ENCODE data around the gene VPS13C.

DNA sequence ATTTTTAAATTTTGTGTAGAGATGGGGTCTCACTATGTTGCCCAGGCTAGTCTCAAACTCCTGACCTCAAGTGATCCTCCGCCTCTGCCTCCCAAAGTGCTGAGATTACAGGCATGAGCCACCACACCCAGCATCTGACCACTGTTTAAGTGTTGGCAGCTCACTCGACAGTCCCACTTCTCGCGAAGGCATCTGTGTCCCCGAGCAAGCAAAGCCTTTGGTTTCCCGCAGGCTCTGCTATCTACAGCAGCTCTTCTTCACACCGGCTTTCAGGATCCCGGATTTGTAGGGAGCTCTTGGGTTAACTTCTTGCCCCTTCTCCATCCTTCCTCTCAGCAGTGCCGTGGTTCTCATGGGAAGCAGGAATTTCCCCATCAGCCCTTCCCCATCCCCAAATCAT, 240.9 kb downstream of the VPS13C start:
- no peak for TF ChIP-seq EGR1 (IDR thresholded peaks at IDR 0.05)
- TF ChIP-seq, protein P1, sequence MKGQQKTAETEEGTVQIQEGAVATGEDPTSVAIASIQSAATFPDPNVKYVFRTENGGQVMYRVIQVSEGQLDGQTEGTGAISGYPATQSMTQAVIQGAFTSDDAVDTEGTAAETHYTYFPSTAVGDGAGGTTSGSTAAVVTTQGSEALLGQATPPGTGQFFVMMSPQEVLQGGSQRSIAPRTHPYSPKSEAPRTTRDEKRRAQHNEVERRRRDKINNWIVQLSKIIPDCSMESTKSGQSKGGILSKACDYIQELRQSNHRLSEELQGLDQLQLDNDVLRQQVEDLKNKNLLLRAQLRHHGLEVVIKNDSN (IDR thresholded peaks at IDR 0.05): no peak
- TF ChIP-seq, protein P2, sequence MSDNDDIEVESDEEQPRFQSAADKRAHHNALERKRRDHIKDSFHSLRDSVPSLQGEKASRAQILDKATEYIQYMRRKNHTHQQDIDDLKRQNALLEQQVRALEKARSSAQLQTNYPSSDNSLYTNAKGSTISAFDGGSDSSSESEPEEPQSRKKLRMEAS (IDR thresholded peaks at IDR 0.05): no peak
- TF ChIP-seq, protein P3, sequence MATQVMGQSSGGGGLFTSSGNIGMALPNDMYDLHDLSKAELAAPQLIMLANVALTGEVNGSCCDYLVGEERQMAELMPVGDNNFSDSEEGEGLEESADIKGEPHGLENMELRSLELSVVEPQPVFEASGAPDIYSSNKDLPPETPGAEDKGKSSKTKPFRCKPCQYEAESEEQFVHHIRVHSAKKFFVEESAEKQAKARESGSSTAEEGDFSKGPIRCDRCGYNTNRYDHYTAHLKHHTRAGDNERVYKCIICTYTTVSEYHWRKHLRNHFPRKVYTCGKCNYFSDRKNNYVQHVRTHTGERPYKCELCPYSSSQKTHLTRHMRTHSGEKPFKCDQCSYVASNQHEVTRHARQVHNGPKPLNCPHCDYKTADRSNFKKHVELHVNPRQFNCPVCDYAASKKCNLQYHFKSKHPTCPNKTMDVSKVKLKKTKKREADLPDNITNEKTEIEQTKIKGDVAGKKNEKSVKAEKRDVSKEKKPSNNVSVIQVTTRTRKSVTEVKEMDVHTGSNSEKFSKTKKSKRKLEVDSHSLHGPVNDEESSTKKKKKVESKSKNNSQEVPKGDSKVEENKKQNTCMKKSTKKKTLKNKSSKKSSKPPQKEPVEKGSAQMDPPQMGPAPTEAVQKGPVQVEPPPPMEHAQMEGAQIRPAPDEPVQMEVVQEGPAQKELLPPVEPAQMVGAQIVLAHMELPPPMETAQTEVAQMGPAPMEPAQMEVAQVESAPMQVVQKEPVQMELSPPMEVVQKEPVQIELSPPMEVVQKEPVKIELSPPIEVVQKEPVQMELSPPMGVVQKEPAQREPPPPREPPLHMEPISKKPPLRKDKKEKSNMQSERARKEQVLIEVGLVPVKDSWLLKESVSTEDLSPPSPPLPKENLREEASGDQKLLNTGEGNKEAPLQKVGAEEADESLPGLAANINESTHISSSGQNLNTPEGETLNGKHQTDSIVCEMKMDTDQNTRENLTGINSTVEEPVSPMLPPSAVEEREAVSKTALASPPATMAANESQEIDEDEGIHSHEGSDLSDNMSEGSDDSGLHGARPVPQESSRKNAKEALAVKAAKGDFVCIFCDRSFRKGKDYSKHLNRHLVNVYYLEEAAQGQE (IDR thresholded peaks at IDR 0.05; ENCODE audit: low read depth): no peak
- TF ChIP-seq YY1 (IDR thresholded peaks at IDR 0.05; ENCODE audit: low read depth): no peak
- TF ChIP-seq NFIC (IDR thresholded peaks at IDR 0.05): no peak
- no peak for TF ChIP-seq ZBTB7A (IDR thresholded peaks at IDR 0.05; ENCODE audit: low read depth)
- TF ChIP-seq RAD21 (IDR thresholded peaks at IDR 0.05; ENCODE audit: low read depth): no peak
- TF ChIP-seq EP300 (IDR thresholded peaks at IDR 0.05; ENCODE audit: borderline replicate concordance): no peak
- TF ChIP-seq CREB1 (IDR thresholded peaks at IDR 0.05; ENCODE audit: low read depth): no peak
- TF ChIP-seq TAF1 (IDR thresholded peaks at IDR 0.05; ENCODE audit: low read depth): no peak
